ENCODE results near the gene CLEC2A. TPM values are rescaled to one million over a fixed set of nuclear protein-coding genes. Genes with fewer than 3 reads are reported as not detected.
"Not testable (repeated sequence)": the region's sequence is repeated elsewhere in the genome, so short reads cannot be mapped to it uniquely, and the experiment has no call there.

The CLEC2A gene
- total and polyA plus RNA-seq, 5 experiments from 2014 or later = not detected

- peaks cover 17 to 42% (median 39%) of the 10 kb centered on the region in 4 donors for H3K4me1 Mint-ChIP-seq
- peak overlapping the region; percentile 45 to 94 (median 90) for H3K27ac Mint-ChIP-seq
- DNase-seq = peak in 9 of 10 donors; percentile 4 to 80 (median 59)
- peak overlapping the region; percentile 51 to 83 (median 75) for H3K4me3 Mint-ChIP-seq
- POLR2A ChIA-PET = interaction anchor here (0.6 to 3.2 kb wide), 11 partner anchors 9 to 164 kb away, joined by 3 to 26 read pairs (median 5); partner anchors contain the start of genes CD69 and CLEC2B
- no peaks in the 10 kb centered on the region for H3K27me3 Mint-ChIP-seq
- peak; percentile 98 to 99 for ATAC-seq
- peaks cover 8 to 57% (median 32%) of the 10 kb centered on the region in 9 donors for H3K9me3 Mint-ChIP-seq
- peaks cover 0 to 30% (median 22%) of the 10 kb centered on the region in 3 donors for H3K36me3 Mint-ChIP-seq
Measured at GRCh38 chr12:9906873-9907272, 25.3 kb downstream of the CLEC2A start.

DNA sequence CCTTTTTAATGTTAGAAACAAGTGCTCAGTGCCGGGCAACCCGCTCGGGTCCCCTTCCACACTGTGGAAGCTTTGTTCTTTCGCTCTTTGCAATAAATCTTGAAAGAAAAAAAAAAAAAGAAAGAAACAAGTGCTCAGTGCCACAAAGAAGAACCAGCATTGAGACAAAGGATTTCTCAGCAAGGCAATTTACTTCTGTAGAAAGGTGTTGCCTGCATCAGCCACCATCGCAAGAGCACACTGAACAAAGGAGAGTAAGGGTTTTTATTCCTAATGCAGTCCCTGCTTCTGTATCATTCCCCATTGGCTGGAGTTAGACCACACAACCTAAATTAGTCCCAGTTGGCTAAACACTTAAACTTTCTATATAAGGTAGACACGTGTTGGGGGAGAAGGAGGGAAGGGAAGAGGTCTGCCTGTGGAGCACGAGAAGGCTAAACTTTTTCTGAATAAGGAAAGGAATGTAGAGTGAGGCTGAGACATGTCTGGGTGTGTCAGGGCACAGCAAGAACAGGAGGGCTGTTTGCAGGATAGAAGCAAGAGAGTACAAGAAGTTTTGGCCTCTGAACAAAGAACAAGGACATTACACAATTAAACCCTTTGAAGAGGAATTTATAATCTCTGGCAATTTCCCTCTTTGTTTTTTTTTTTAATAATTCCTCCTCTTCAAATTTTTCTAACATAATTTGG, 29.5 kb downstream of the CLEC2A start:
- Mint-ChIP-seq H3K4me3 (no peak overlapping the region), H3K9me3 (peaks cover 0 to 30% (median 14%) of the 10 kb centered on the region in 9 donors), H3K27ac (peak overlapping the region in 1 of 10 donors; percentile 36), H3K36me3 (peaks cover 0 to 16% (median 8%) of the 10 kb centered on the region in 3 donors), H3K27me3 (no peaks in the 10 kb centered on the region), H3K4me1 (peaks cover 10 to 43% (median 30%) of the 10 kb centered on the region in 4 donors)
- POLR2A ChIA-PET = interaction anchor here (1.0 kb wide), 1 partner anchor 34 kb away, joined by 3 read pairs; the partner anchor contains the start of gene CLEC2B
- ATAC-seq (no peak), DNase-seq (no peak)

DNA sequence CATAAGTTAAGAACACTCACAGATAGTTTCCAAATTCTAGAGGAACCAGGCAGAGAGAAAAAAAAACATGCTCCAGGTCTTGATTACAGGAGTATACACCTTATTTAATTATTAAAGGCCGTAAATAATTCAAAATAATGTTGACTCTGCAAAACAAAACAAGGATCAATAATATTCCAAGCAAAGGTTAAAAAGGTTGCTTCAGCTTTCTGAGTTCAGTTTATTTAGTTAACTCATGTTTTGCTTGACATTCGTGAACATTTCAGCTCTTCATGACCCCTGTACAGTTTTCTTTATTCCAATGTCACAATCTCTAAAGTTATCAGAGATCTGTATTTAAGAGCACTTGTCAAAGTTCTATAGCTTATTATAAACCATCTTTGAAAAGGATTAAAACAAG, 31.2 kb downstream of the CLEC2A start:
- no peaks in the 10 kb centered on the region for H3K27me3 Mint-ChIP-seq
- H3K27ac Mint-ChIP-seq = no peak overlapping the region
- peaks cover 0 to 16% (median 8%) of the 10 kb centered on the region in 3 donors for H3K36me3 Mint-ChIP-seq
- peaks cover 2 to 32% (median 16%) of the 10 kb centered on the region in 4 donors for H3K4me1 Mint-ChIP-seq
- no peak for DNase-seq
- no peak overlapping the region for H3K4me3 Mint-ChIP-seq
- no peak for ATAC-seq
- H3K9me3 Mint-ChIP-seq = peaks cover 0 to 30% (median 12%) of the 10 kb centered on the region in 9 donors
- POLR2A ChIA-PET = no interaction called here

DNA sequence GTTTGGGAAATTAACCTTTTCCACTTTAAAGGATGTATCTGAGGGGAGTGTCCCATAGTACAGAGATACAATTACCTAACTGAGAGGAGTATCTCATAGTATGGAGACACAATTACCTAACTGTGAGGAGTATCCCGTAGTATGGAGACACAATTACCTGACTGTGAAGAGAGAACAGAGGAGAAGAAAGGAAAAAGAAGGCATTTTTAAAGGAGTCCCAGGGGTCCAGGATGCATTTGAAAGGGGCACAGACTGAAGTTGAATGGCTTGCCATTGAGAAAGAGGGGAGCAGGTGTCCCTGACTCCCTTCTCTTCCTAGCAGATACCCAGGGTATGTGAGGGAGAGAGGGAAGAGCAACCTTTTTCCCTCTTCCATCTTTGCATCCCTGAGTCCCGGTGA, 33.0 kb downstream of the CLEC2A start:
- H3K4me1 Mint-ChIP-seq = peaks cover 3 to 26% (median 9%) of the 10 kb centered on the region in 4 donors
- peaks cover 0 to 16% (median 8%) of the 10 kb centered on the region in 3 donors for H3K36me3 Mint-ChIP-seq
- no peaks in the 10 kb centered on the region for H3K27me3 Mint-ChIP-seq
- DNase-seq = no peak
- no peak for ATAC-seq
- H3K4me3 Mint-ChIP-seq = no peak overlapping the region
- H3K27ac Mint-ChIP-seq = no peak overlapping the region
- POLR2A ChIA-PET = interaction anchor here (2.5 kb wide), 1 partner anchor 8 kb away, joined by 5 read pairs; no protein-coding TSS in a partner anchor
- peaks cover 0 to 26% (median 12%) of the 10 kb centered on the region in 9 donors for H3K9me3 Mint-ChIP-seq

GRCh38 chr12:9897535-9897934, 34.6 kb downstream of the CLEC2A start:
- POLR2A ChIA-PET = interaction anchor here (0.7 to 2.5 kb wide), 5 partner anchors 8 to 40 kb away, joined by 3 to 6 read pairs (median 5); no protein-coding TSS in a partner anchor
- H3K4me1 Mint-ChIP-seq = peaks cover 6 to 31% (median 11%) of the 10 kb centered on the region in 4 donors
- no peaks in the 10 kb centered on the region for H3K27me3 Mint-ChIP-seq
- H3K4me3 Mint-ChIP-seq = peak overlapping the region in 3 of 10 donors; percentile 11 to 45 (median 13)
- H3K36me3 Mint-ChIP-seq = peaks cover 0 to 8% (median under 1%) of the 10 kb centered on the region in 3 donors
- peak overlapping the region in 2 of 10 donors; percentile 48 to 53 for H3K27ac Mint-ChIP-seq
- peak; percentile 49 to 52 for ATAC-seq
- peaks cover 0 to 10% (median 4%) of the 10 kb centered on the region in 9 donors for H3K9me3 Mint-ChIP-seq
- peak in 1 of 10 donors; percentile 13 for DNase-seq

GRCh38 chr12:9895215-9895971, 36.8 kb downstream of the CLEC2A start:
- H3K27me3 Mint-ChIP-seq = no peaks in the 10 kb centered on the region
- H3K9me3 Mint-ChIP-seq = no peaks in the 10 kb centered on the region
- no peak overlapping the region for H3K27ac Mint-ChIP-seq
- no peak overlapping the region for H3K4me3 Mint-ChIP-seq
- H3K36me3 Mint-ChIP-seq = no peaks in the 10 kb centered on the region
- DNase-seq = no peak
- H3K4me1 Mint-ChIP-seq = peaks cover 6 to 31% (median 11%) of the 10 kb centered on the region in 4 donors
- ATAC-seq = no peak
- POLR2A ChIA-PET = interaction anchor here (0.7 kb wide), 1 partner anchor 60 kb away, joined by 4 read pairs; no protein-coding TSS in a partner anchor

DNA sequence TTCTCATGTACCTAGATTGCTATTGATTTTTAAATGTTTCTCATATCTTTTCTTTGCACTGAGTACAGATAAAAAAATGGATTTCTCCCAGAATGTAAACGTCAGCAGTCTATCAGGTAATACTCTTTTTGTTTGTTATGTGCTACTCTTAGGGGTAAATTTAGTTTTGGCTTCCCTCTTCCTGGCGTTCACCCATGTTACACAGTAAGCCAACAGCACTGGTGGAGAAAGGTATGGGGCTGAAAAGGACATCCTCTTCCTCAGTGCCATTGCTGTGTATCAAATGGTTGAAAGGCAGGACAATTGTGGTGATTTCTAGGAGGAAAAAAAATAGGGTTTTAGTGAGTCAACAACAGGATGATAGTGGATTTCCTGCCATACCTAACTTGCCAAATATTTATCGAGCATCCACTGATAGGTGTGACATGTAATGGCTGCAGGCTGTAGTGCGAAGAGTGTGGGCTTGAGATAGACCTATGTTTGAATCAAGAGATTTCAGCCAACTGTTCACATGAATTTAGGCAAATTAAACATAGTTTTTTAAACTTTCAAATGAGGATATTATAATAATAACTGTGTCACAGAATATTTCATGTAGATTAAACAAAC, 43.4 kb downstream of the CLEC2A start:
- no peaks in the 10 kb centered on the region for H3K9me3 Mint-ChIP-seq
- ATAC-seq (no peak), DNase-seq (no peak)
- H3K27ac Mint-ChIP-seq = peak overlapping the region in 6 of 10 donors; percentile 4 to 79 (median 31)
- no peaks in the 10 kb centered on the region for H3K36me3 Mint-ChIP-seq
- no peak overlapping the region for H3K4me3 Mint-ChIP-seq
- peaks cover 3 to 13% (median 10%) of the 10 kb centered on the region in 4 donors for H3K4me1 Mint-ChIP-seq
- no peaks in the 10 kb centered on the region for H3K27me3 Mint-ChIP-seq
- POLR2A ChIA-PET = interaction anchor here (0.7 kb wide), 1 partner anchor 374 kb away, joined by 3 read pairs; no protein-coding TSS in a partner anchor

- no peaks in the 10 kb centered on the region for H3K9me3 Mint-ChIP-seq
- H3K4me3 Mint-ChIP-seq = no peak overlapping the region
- H3K27ac Mint-ChIP-seq = no peak overlapping the region
- H3K4me1 Mint-ChIP-seq = peaks cover 0 to 12% (median 7%) of the 10 kb centered on the region in 4 donors
- H3K36me3 Mint-ChIP-seq = no peaks in the 10 kb centered on the region
- H3K27me3 Mint-ChIP-seq = no peaks in the 10 kb centered on the region
- ATAC-seq (no peak), DNase-seq (no peak)
- POLR2A ChIA-PET = interaction anchor here (1.5 kb wide), 1 partner anchor 9 kb away, joined by 3 read pairs; no protein-coding TSS in a partner anchor
Measured at GRCh38 chr12:9883175-9883574, 49.0 kb downstream of the CLEC2A start.

DNA sequence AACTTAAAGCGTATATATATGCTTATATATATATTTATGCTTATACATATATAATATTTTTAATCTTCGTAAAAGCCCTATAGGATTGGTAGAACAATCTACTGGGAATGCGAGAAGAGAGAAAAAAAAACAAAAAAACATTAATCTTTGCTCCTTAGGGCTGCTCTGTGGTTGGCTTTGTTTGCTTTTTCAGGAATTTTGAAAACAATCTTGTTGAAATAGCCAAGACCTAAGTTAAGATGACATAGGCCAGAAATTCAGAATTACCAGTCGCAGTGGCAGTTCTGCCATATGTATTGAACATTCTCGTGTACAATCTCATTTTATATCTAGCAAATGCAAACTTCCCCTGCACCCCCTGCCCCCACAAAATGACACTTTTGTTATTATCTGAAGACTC, 50.2 kb downstream of the CLEC2A start:
- no peaks in the 10 kb centered on the region for H3K36me3 Mint-ChIP-seq
- peaks cover 0 to 12% (median 7%) of the 10 kb centered on the region in 4 donors for H3K4me1 Mint-ChIP-seq
- no peak overlapping the region for H3K27ac Mint-ChIP-seq
- H3K27me3 Mint-ChIP-seq = no peaks in the 10 kb centered on the region
- ATAC-seq (no peak), DNase-seq (no peak)
- POLR2A ChIA-PET = interaction anchor here (1.5 kb wide), 1 partner anchor 8 kb away, joined by 3 read pairs; no protein-coding TSS in a partner anchor
- H3K9me3 Mint-ChIP-seq = no peaks in the 10 kb centered on the region
- no peak overlapping the region for H3K4me3 Mint-ChIP-seq

- ATAC-seq = no peak
- Mint-ChIP-seq H3K4me1 (peaks cover 0 to 12% (median 7%) of the 10 kb centered on the region in 4 donors), H3K27ac (peak within 1 kb of the TSS in 1 of 10 donors; percentile 72), H3K27me3 (no peaks in the 10 kb centered on the region), H3K9me3 (no peaks in the 10 kb centered on the region), H3K4me3 (no peak within 1 kb of the TSS), H3K36me3 (no peaks in the 10 kb centered on the region)
- POLR2A ChIA-PET = no interaction called here
- DNase-seq = no peak
Measured at GRCh38 chr12:9881246-9881645, 50.9 kb downstream of the CLEC2A start, which contains the start of gene KLRF2. KLRF2 (plus strand) TSS chr12:9881489; CDS start chr12:9881596, 107 bp downstream.

DNA sequence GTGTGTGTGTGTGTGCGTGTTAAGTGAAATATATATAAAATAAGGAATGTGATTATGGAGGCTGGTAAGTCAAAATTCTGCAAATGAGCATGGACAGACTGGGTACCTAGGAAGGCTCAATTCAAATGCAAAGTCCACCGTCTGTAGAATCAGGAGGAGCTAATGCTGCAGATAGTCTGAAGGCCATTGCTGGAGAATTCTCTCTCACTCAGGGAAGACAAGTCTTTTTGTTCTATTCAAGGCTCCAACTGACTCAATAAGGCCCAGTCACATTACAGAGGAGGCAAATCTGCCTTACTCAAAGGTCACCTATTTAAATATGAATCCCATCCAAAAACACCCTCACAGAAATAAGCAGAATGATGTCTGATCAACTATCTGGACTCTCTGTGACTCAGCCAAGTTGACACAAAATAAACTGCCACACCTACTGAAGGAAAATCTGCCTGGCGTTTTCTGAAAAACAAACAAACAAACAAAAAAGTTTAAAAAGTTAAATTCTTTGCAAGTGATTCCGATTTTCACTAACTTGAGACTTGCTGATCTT, 51.6 kb downstream of the CLEC2A start:
- Mint-ChIP-seq H3K27me3 (no peaks in the 10 kb centered on the region), H3K36me3 (no peaks in the 10 kb centered on the region), H3K9me3 (no peaks in the 10 kb centered on the region), H3K27ac (no peak overlapping the region), H3K4me1 (peaks cover 0 to 12% (median 7%) of the 10 kb centered on the region in 4 donors), H3K4me3 (no peak overlapping the region)
- DNase-seq (no peak), ATAC-seq (no peak)
- POLR2A ChIA-PET = no interaction called here

DNA sequence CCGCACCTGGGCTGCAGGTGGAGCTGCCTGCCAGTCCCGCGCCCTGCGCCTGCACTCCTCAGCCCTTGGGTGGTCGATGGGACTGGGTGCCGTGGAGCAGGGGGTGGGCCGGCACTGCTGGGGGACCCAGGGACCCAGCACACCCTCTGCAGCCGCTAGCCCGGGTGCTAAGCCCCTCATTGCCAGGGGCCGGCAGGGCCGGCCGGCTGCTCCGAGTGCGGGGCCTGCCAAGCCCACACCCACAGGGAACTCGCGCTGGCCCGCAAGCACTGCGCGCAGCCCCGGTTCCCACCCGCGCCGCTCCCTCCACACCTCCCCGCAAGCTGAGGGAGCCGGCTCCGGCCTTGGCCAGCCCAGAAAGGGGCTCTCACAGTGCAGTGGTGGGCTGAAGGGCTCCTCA, 56.0 kb downstream of the CLEC2A start:
- not testable (repeated sequence) for H3K9me3 Mint-ChIP-seq, H3K4me3 Mint-ChIP-seq, H3K27ac Mint-ChIP-seq, H3K36me3 Mint-ChIP-seq, H3K27me3 Mint-ChIP-seq, ATAC-seq, DNase-seq
- H3K4me1 Mint-ChIP-seq = peaks cover 11 to 20% (median 18%) of the 10 kb centered on the region in 4 donors
- POLR2A ChIA-PET = interaction anchor here (1.0 to 1.6 kb wide), 2 partner anchors 11 to 36 kb away, joined by 3 to 4 read pairs; no protein-coding TSS in a partner anchor

Measured in naive thymus-derived CD8-positive, alpha-beta T cell (primary cell).